Suprapubic skin (tissue), 4 donors: ENCODE measurements around the gene ARHGAP42.

Experiments
- CTCF ChIP-seq, 2 donors: fragments of 200-600 bp in 1 of 2; fragments of 450-650 bp in 1 of 2; sonication (generic) in 1 of 2; IDR thresholded peaks; one replicate each; pipeline ENCODE4 v1.5.1; 2016 to 2019; ENCODE audit warnings: antibody characterized with exemption in 2 of 2, mild to moderate bottlenecking in 1 of 2, moderate library complexity in 1 of 2
- EP300 ChIP-seq: sonication (generic); formaldehyde crosslinking; IDR thresholded peaks from one replicate; pipeline ENCODE4 v1.6.1; 2017; ENCODE audit warnings: antibody characterized with exemption
- POLR2A ChIP-seq, 2 donors: fragments of 450-650 bp; IDR thresholded peaks; one replicate each; pipeline ENCODE4 v1.6.1; 2017; ENCODE audit warnings: antibody characterized with exemption in 2 of 2, mild to moderate bottlenecking in 2 of 2, moderate library complexity in 2 of 2
- POLR2AphosphoS5 ChIP-seq, 3 donors: sonication (generic); formaldehyde crosslinking; IDR thresholded peaks; one replicate each; pipeline ENCODE4 v1.6.1; 2017; ENCODE audit warnings: antibody characterized with exemption in 3 of 3

DNA sequence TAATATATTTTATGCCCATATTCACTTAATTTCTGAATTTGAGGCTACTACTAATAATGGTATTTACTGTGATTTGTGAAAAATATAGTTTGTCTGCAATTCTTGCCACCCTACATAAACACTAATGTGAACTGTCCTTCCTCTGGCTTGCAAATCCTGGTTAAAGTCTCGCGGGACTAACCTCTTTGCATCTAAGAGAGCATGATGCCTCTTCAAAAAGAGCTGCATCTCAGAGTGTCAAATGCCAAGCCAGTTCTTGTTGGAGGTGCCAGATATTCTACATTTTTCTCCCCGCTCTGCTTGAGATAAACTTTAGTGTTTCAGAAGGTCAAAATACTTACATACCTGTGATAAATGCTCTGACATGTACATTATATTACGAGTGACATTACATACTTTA lies 2.1 kb downstream of the ARHGAP42 start:
- TF ChIP-seq CTCF (IDR thresholded peaks at IDR 0.05) (no peak), POLR2AphosphoS5 (IDR thresholded peaks at IDR 0.05) (no peak), POLR2A (IDR thresholded peaks at IDR 0.05) (no peak), EP300 (no peak)
